ENCODE data around the gene AGFG2. TPM values are rescaled to one million over a fixed set of nuclear protein-coding genes. Genes with fewer than 3 reads are reported as not detected.

The AGFG2 gene
- total and polyA plus RNA-seq, 2 of the 13 experiments (the other 11 are each of a cell fraction or from before 2014, with no cell fraction given): 125 to 132 TPM

GRCh38 chr7:100545360-100546128 is 6.5 kb downstream of the AGFG2 start (continued):
- TF ChIP-seq PRDM4 (CRISPR knock-in tag; IDR thresholded peaks at IDR 0.05; ENCODE audit: borderline replicate concordance) (no peak), SIX1 (CRISPR knock-in tag; IDR thresholded peaks at IDR 0.05; ENCODE audit: borderline replicate concordance) (0 out of 2 replicates have a peak, but pooled peaks have one; percentile 60), DPF2 (CRISPR knock-in tag; IDR thresholded peaks at IDR 0.05; ENCODE audit: borderline replicate concordance, low read depth) (peak; percentile 75; the same call in 1 of the 2 replicates), FOXA1 (IDR thresholded peaks at IDR 0.05) (no peak), FOXA1 (CRISPR knock-in tag; IDR thresholded peaks at IDR 0.05) (peak; percentile 86), MBD4 (IDR thresholded peaks at IDR 0.05; ENCODE audit: borderline replicate concordance, low read length) (no peak), ERF (CRISPR knock-in tag; IDR thresholded peaks at IDR 0.05) (0 out of 2 replicates have a peak, but pooled peaks have one; percentile 38)
- TF ChIP-seq, protein P1, sequence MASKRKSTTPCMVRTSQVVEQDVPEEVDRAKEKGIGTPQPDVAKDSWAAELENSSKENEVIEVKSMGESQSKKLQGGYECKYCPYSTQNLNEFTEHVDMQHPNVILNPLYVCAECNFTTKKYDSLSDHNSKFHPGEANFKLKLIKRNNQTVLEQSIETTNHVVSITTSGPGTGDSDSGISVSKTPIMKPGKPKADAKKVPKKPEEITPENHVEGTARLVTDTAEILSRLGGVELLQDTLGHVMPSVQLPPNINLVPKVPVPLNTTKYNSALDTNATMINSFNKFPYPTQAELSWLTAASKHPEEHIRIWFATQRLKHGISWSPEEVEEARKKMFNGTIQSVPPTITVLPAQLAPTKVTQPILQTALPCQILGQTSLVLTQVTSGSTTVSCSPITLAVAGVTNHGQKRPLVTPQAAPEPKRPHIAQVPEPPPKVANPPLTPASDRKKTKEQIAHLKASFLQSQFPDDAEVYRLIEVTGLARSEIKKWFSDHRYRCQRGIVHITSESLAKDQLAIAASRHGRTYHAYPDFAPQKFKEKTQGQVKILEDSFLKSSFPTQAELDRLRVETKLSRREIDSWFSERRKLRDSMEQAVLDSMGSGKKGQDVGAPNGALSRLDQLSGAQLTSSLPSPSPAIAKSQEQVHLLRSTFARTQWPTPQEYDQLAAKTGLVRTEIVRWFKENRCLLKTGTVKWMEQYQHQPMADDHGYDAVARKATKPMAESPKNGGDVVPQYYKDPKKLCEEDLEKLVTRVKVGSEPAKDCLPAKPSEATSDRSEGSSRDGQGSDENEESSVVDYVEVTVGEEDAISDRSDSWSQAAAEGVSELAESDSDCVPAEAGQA (IDR thresholded peaks at IDR 0.05; ENCODE audit: low read depth): no peak
- TF ChIP-seq, protein P1 (CRISPR knock-in tag; IDR thresholded peaks at IDR 0.05; ENCODE audit: borderline replicate concordance): no peak
- TF ChIP-seq, protein P2, sequence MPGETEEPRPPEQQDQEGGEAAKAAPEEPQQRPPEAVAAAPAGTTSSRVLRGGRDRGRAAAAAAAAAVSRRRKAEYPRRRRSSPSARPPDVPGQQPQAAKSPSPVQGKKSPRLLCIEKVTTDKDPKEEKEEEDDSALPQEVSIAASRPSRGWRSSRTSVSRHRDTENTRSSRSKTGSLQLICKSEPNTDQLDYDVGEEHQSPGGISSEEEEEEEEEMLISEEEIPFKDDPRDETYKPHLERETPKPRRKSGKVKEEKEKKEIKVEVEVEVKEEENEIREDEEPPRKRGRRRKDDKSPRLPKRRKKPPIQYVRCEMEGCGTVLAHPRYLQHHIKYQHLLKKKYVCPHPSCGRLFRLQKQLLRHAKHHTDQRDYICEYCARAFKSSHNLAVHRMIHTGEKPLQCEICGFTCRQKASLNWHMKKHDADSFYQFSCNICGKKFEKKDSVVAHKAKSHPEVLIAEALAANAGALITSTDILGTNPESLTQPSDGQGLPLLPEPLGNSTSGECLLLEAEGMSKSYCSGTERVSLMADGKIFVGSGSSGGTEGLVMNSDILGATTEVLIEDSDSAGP (CRISPR knock-in tag; IDR thresholded peaks at IDR 0.05; ENCODE audit: borderline replicate concordance): no peak
- TF ChIP-seq, protein P3, sequence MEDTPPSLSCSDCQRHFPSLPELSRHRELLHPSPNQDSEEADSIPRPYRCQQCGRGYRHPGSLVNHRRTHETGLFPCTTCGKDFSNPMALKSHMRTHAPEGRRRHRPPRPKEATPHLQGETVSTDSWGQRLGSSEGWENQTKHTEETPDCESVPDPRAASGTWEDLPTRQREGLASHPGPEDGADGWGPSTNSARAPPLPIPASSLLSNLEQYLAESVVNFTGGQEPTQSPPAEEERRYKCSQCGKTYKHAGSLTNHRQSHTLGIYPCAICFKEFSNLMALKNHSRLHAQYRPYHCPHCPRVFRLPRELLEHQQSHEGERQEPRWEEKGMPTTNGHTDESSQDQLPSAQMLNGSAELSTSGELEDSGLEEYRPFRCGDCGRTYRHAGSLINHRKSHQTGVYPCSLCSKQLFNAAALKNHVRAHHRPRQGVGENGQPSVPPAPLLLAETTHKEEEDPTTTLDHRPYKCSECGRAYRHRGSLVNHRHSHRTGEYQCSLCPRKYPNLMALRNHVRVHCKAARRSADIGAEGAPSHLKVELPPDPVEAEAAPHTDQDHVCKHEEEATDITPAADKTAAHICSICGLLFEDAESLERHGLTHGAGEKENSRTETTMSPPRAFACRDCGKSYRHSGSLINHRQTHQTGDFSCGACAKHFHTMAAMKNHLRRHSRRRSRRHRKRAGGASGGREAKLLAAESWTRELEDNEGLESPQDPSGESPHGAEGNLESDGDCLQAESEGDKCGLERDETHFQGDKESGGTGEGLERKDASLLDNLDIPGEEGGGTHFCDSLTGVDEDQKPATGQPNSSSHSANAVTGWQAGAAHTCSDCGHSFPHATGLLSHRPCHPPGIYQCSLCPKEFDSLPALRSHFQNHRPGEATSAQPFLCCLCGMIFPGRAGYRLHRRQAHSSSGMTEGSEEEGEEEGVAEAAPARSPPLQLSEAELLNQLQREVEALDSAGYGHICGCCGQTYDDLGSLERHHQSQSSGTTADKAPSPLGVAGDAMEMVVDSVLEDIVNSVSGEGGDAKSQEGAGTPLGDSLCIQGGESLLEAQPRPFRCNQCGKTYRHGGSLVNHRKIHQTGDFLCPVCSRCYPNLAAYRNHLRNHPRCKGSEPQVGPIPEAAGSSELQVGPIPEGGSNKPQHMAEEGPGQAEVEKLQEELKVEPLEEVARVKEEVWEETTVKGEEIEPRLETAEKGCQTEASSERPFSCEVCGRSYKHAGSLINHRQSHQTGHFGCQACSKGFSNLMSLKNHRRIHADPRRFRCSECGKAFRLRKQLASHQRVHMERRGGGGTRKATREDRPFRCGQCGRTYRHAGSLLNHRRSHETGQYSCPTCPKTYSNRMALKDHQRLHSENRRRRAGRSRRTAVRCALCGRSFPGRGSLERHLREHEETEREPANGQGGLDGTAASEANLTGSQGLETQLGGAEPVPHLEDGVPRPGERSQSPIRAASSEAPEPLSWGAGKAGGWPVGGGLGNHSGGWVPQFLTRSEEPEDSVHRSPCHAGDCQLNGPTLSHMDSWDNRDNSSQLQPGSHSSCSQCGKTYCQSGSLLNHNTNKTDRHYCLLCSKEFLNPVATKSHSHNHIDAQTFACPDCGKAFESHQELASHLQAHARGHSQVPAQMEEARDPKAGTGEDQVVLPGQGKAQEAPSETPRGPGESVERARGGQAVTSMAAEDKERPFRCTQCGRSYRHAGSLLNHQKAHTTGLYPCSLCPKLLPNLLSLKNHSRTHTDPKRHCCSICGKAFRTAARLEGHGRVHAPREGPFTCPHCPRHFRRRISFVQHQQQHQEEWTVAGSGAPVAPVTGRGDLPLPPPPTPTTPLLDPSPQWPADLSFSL (CRISPR knock-in tag; IDR thresholded peaks at IDR 0.05): no peak
